ENCODE results near the gene STUB1. TPM values are rescaled to one million over a fixed set of nuclear protein-coding genes. Genes with fewer than 3 reads are reported as not detected.

STUB1 gene
- total and polyA plus RNA-seq, 8 donors = 40.1 to 130 (median 56.2) TPM

DNA sequence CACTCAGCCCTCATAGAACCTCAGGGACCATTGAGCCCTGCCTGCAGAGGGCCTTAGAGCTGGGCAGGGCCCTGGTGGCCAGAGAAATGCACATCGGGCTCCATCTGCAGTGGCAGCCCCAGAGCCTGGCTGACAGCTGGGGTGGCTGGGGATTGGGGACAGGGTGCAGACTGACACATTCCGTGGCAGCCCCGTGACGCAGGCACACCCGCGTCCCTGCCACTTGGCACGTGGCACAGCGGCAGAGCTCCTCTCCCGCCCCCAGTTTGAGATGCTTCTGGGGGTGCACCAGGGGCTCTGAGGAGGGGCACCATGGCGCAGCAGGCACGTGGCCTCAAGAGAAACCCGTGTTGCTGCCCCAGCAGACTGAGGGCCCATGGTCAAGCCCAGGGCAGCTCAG lies 23.2 kb downstream of the STUB1 start:
- H3K4me1 ChIP-seq = no peaks in the 10 kb centered on the region
- FAIRE-seq = no peak
- no peaks in the 10 kb centered on the region for H3K36me3 ChIP-seq
- no peak for ATAC-seq
- H3K27ac ChIP-seq = no peak overlapping the region
- no peak for DNase-seq
- intact Hi-C loops (cut with DNase I) = loop anchor here in 1 of 3 donors (10.0 kb wide), 1 partner anchor 81 kb away; the partner anchor contains the start of genes CHTF18 and RPUSD1
- H3K4me3 ChIP-seq = no peak overlapping the region
- TF ChIP-seq, protein P1, sequence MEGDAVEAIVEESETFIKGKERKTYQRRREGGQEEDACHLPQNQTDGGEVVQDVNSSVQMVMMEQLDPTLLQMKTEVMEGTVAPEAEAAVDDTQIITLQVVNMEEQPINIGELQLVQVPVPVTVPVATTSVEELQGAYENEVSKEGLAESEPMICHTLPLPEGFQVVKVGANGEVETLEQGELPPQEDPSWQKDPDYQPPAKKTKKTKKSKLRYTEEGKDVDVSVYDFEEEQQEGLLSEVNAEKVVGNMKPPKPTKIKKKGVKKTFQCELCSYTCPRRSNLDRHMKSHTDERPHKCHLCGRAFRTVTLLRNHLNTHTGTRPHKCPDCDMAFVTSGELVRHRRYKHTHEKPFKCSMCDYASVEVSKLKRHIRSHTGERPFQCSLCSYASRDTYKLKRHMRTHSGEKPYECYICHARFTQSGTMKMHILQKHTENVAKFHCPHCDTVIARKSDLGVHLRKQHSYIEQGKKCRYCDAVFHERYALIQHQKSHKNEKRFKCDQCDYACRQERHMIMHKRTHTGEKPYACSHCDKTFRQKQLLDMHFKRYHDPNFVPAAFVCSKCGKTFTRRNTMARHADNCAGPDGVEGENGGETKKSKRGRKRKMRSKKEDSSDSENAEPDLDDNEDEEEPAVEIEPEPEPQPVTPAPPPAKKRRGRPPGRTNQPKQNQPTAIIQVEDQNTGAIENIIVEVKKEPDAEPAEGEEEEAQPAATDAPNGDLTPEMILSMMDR (IDR thresholded peaks at IDR 0.05) = no peak
- WGBS, 2 donors = 68 to 70% methylated on average over 10 to 12 of the region's 12 CpGs
- peaks cover 0 to 46% (median 14%) of the 10 kb centered on the region in 4 donors for H3K27me3 ChIP-seq
- H3K9me3 ChIP-seq = no peaks in the 10 kb centered on the region

DNA sequence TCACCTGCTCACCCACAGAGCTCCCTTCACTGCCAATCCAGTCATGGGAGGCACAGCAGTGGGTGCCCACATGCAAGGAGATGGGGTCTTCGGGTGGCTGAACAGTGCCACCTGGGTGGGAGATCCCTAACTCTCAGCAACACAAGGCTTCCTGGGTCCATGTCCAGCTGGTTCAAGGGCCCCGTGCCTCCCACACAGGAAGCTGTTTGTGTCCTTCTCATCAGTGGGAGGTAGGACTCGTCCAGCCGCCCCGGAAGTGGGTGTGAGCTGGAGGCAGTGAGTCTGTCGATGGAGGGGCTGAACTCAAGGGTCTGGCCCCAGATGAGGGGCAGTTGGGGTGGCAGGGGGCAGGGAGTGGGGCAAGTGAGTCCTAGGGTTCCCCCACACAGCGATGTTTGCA lies 23.8 kb downstream of the STUB1 start:
- Histone ChIP-seq H3K27me3 (peaks cover 0 to 46% (median 14%) of the 10 kb centered on the region in 4 donors), H3K4me1 (no peaks in the 10 kb centered on the region), H3K9me3 (no peaks in the 10 kb centered on the region), H3K27ac (no peak overlapping the region), H3K4me3 (no peak overlapping the region), H3K36me3 (no peaks in the 10 kb centered on the region)
- WGBS, 2 donors = 48 to 70% methylated on average over 7 of the region's 7 CpGs
- FAIRE-seq (no peak), DNase-seq (no peak), ATAC-seq (no peak)
- intact Hi-C loops (cut with DNase I) = loop anchor here in 1 of 3 donors (10.0 kb wide), 1 partner anchor 81 kb away; the partner anchor contains the start of genes CHTF18 and RPUSD1
- TF ChIP-seq, protein P1 (IDR thresholded peaks at IDR 0.05) = no peak

DNA sequence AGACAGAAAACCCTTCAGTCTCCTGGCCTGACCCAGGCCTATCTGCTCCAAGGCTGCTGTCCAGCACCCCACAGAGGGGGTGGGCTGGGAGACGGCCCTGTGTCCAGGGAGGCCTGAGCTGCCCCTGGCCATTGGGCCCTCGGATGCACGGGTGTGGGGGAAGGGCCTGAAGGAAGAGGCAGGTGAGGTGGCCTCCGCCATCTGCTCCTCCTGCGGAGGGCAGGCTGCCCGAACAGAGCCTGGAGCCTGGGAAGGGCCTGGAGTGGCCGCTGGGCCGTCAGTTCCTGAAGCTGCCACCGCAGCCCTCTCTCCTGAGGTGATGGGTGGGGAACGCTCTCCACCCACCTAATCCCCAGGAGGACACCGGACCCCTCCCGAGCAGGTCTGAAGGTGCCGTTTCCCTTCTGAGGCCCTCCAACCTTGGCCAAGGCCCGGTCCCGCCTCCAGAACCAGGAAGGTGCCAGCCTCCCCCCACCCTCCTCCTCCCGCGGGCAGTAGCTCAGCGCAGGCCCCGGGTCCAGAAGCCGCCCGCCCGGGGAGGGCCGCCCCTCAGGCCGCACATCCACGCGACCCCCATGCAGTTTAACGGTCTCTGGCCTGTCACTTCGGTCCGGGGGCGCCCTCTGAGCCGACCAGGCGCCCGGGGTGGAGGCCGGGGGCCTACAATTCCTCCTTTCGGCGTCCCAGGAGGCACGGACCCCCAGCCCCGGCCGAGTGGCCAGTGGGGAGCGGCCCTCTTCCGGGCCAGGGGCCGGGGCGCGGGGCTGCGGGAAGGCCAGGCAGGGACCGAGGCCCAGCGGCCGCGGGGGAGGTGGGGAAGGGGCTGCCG lies 24.6 kb downstream of the STUB1 start:
- Histone ChIP-seq H3K4me3 (peak overlapping the region in 1 of 4 donors; percentile 4), H3K27me3 (peaks cover 0 to 46% (median 14%) of the 10 kb centered on the region in 4 donors), H3K27ac (no peak overlapping the region), H3K36me3 (no peaks in the 10 kb centered on the region), H3K4me1 (no peaks in the 10 kb centered on the region), H3K9me3 (no peaks in the 10 kb centered on the region)
- intact Hi-C loops (cut with DNase I) = loop anchor here in 1 of 3 donors (10.0 kb wide), 1 partner anchor 80 kb away; the partner anchor contains the start of genes CHTF18 and RPUSD1
- 10% methylated on average over 36 to 50 of the region's 50 CpGs for WGBS, 2 donors
- DNase-seq (no peak), ATAC-seq (peak in 2 of 4 donors; percentile 10 to 14), FAIRE-seq (no peak)
- TF ChIP-seq, protein P1 (IDR thresholded peaks at IDR 0.05) = no peak

DNA sequence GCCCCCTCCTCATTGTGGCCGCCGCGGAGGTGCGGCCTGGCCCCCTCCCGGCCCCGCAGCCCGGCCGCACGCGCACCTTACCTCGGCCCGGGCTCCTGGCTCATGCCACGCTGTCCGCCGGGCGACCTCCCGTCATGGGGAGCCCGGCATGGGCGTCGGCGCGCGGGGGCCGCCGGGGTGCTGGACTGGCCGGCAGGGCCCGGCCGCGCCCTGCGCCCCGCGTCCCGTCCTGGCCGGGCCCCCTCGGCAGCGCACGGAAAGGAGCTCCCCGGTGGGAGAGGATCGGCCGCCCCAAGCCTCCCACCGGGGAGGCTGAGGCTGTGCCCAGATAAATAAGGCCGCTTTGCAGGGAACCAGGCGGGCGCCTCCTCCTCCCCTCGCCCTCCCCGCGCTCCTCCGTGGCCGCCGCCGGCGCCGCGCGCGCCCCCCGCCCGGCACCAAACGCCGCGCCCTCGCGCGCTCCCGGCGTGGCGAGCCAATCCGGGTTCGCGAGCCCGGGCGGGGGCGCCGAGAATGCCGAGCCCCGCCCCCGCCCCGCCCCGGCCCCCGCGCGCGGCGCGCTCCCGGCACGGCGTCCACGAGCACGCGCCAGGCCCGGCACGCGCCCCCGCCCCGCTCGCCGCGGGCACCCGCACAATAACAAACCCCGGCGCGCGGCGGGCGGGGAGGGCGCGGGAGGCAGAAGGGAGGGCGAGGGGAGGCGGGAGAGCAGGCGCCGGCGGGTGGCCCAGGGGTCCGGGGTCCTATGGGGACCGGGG lies 25.4 kb downstream of the STUB1 start, which contains the start of gene FBXL16:
Gene FBXL16, minus strand, starts transcription at position 371 of the 758 bp plus-strand sequence. CDS start 8,396 bp downstream, outside the sequence.
- Histone ChIP-seq H3K4me1 (no peaks in the 10 kb centered on the region), H3K4me3 (peak within 1 kb of the TSS in 1 of 4 donors; percentile 4), H3K9me3 (no peaks in the 10 kb centered on the region), H3K27me3 (peaks cover 0 to 39% (median 11%) of the 10 kb centered on the region in 4 donors), H3K36me3 (no peaks in the 10 kb centered on the region), H3K27ac (no peak within 1 kb of the TSS)
- intact Hi-C loops (cut with DNase I) = loop anchor here in 1 of 3 donors (10.0 kb wide), 1 partner anchor 79 kb away; the partner anchor contains the start of genes CHTF18 and RPUSD1
- TF ChIP-seq, protein P1 (IDR thresholded peaks at IDR 0.05) = no peak
- DNase-seq = no peak
- 1% methylated on average over 32 to 114 of the region's 115 CpGs for WGBS, 2 donors
- no peak for FAIRE-seq
- ATAC-seq = peak in 3 of 4 donors; percentile 4 to 33 (median 28)
